Stimulated activated CD4-positive, alpha-beta T cell treated with anti-CD3 and anti-CD28 coated beads, TNF-alpha, amount 100 ng/mL, for 48 hours (primary cell): ENCODE data around the gene TBK1.
A peak's percentile ranks its signal among the peaks of the same experiment; 100 is the strongest.

Experiments used
- DNase-seq, 3 donors: peaks; one replicate each; pipeline ENCODE4 v3.0.0-alpha.2; 2020; ENCODE audit warnings: low read depth in 3 of 3

The TBK1 gene

DNA sequence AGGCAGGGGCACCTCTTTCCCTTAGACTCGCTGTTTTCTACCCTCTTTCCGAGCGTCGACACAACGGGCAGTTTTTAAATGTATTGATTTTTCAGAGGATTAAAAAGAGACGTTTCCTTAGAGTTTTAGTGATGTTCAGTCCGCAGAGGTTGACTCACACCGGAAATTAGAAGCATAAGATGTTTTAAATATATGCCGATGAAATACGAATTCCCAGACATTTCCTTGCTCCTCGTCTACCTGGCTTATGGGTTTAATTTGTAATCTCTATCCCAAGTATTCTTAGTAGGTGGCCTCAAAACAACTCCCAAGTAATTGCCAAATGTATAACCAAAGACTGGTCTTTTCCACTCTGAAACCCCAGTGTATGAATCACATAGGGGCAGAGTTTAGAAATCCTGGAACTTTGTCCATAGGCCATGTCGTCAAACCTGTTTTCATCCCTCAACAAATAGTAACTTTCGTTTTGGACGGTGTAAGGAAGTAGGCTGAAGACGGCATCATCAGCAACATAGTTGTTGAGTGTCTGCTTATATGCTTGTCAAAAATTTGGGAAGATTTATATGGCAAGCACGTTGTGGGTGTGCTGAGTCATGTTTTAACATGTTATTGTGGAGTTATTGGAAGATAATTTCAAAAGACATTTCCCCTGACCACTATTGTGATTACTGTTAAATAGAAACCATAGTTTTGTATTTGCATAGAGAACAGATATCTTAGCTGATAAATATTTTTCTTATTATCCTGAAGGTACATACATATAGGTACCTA lies 824 bp downstream of the TBK1 start:
- DNase-seq, result no peak

DNA sequence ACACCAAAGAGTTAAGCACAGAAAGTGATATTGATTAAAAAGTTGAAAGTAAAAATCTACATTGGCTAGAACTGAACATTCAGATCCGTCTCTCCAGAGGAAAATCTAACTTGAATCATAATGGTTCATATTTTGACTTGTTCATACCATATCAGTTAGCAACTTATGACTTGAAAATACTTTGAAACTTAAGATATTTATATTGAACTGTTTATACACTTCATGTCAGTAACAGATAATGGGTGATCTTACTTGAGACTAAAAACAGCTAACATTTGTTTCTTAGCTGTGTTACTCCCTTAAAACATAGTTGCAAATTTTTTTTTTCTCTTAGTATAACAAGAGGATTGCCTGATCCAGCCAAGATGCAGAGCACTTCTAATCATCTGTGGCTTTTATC lies 3.6 kb downstream of the TBK1 start:
- no peak for DNase-seq

DNA sequence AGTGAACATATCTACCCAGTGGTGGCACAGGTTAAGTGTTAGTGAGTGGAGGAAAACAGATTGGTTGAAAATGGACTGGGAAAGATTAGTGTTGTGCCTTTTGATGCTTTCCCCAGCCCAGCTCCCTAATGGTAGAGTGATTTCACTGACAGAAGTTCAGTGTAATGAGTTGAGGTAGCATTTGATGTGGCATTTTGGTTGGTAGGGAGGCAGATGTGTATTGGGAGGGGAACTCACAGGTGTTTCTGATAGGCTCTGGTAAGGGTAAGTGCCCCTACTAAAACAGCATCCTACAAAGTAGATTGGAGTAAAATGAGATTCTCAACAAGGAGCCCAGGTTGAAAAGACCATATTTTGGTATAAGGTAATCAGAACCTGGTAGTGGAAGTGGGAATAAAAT lies 4.2 kb downstream of the TBK1 start:
- DNase-seq, result no peak

DNA sequence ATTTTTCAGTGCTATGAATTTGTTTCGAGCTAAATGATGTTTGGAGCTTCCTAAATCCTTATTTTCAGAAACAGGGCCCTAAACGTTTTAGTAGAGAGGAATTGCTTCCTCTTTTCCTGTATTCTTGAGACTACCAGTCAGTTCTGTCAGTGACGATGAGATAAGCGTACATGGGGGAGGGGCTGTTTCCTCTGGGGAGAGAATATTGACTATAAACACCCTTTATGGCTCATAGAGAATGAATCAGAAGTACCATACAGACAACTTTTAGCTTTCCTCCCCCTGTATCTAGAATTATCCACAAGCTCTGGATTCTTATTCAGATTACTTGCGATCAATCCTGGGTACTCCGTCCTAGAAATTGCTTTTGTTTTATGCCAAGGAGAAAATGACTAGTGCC lies 5.1 kb downstream of the TBK1 start:
- peak in 1 of 3 donors; percentile 38 for DNase-seq

- DNase-seq, result no peak
Observed at GRCh38 chr12:64457466-64457865, 5.5 kb downstream of the TBK1 start.

- DNase-seq, result no peak
Observed at GRCh38 chr12:64457923-64458322, 6.0 kb downstream of the TBK1 start.

DNA sequence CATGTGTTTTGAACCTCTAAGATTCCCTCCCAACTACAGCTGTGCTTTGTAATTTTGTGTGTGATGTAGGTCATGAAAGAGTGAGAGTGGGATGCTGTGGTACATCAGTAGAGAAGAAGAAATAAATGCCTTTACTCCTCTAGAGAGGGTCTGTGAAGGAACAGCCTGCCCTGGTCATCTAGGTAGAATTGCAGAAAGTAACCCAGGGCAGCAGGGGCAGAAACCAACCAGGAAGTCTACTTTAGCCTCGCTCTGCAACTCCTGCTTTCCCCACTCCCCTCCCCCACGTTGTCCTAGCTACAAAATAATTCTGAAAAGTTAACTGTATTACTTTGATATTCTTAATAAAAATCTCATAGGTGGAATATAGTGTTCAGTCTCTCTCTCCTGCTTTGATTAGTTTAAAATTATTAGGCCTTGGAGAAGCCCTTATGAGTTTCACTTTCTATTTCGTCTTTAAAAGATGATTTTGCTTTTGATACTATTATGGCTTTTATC lies 7.5 kb downstream of the TBK1 start:
- DNase-seq, result no peak

GRCh38 chr12:64461634-64462414 lies 9.9 kb downstream of the TBK1 start:
- no peak for DNase-seq

GRCh38 chr12:64466178-64466577 lies 14.3 kb downstream of the TBK1 start:
- DNase-seq, result no peak

DNA sequence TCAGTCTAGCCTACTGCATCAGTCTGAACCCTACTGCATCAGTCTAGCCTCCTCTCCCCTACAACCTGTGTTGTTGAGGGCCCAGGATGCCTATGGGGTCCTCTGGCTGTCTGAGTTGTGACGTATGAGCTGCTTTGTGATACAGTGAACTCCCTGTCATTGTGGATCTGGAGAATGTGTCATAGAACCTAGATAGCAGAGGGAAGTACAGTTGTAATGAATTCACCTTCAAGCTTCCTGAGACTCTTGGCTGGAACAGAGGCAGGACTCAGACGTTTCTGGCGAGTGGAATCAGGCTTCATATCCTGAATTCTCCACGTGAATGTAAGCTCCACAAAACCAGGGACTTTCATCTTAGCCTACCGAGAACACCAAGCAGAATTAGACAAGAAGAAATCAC lies 17.0 kb downstream of the TBK1 start:
- DNase-seq, result no peak

DNA sequence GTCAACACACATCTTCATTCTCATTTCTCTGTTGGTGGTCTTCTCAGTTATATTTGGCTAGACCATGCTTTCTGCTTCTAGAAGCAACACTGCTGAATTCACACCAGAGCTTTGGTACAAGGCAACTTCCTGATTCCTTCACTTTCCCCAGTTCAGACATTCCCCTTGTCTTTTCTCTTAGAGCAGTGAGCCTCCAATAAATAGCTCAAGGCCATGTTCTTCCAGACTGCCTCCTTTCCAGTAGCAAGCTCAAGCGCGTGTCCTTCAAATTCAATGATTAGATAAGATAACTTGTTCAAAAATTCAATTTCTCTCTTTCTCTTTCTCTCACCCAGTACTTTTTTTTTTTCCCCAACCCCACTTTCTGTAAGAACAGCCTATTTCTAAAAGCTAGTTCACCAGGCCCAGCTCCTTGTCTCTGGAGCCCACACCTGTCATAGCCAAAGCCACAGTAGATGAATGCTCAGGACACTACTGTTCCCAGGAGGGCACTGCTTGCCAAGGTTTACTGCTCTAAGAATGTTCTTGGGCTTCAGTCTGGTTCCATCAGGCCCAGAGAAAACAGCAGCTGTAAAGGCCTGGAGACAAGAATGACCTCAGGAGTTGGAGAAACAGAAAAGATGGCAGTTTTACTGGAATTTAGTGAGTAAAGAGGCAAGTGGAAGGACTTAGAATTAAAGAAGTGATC lies 17.7 kb downstream of the TBK1 start:
- DNase-seq, result no peak

DNA sequence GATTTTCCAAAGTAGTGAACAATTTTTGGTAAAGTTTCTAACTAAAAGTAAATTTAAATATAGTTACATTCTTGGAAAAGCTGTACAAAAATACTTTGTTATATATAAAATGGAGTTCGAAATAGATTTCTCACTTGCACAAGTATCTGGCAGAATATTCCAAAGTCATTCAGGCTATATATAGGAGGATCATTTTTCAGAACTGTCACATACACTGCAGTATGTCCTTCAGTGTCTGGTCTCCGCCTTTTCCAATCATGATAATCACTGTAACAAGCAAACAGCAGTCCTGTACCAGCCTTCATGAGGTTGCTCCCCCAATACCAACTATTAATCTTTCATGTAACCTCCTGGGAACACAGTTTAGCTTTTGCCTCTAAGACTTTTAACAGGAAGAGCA lies 18.6 kb downstream of the TBK1 start:
- DNase-seq, result no peak

- no peak for DNase-seq
Observed at GRCh38 chr12:64473176-64473575, 21.3 kb downstream of the TBK1 start.

- no peak for DNase-seq
Observed at GRCh38 chr12:64475518-64475917, 23.6 kb downstream of the TBK1 start.

GRCh38 chr12:64476844-64477243 lies 24.9 kb downstream of the TBK1 start:
- DNase-seq, result no peak

- DNase-seq, result no peak
Observed at GRCh38 chr12:64478661-64479060, 26.7 kb downstream of the TBK1 start.

DNA sequence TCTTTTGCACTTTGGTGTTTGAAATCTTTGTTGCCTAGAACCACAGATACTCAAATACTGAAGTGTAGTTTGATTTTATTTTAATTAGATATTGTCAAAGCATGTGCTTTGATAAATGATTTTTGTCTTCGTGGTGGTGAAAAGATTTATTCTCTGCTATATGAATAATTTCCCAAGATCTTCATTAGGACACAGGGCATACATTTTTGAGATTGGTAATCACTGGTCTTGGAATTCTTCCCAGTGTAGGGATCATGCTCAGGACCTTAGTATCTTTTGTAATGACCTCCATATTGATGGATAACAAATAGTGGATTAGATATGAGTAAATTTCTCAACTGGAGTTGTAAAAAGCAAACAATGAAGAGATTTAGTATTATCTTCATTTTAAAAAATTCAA lies 28.2 kb downstream of the TBK1 start:
- no peak for DNase-seq

- no peak for DNase-seq
Observed at GRCh38 chr12:64486657-64487056, 34.7 kb downstream of the TBK1 start.

GRCh38 chr12:64491718-64492117 lies 39.8 kb downstream of the TBK1 start:
- no peak for DNase-seq

DNA sequence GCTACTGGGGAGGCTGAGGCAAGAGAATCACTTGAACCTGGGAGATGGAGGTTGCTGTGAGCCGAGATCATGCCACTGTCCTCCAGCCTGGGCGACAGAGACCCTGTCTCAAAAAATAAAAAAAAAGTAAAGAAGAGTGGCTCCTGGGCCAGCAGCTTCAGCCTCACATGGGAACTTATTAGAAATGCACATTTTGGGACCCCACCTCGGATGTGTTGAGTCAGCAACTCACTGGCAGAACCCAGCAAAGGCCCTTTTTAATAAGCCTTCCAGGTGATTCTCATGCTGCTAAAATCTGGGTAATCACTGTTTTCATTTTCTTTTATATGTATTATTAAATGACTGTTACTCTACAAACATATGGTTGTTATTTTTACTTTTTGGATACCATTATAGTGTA lies 41.6 kb downstream of the TBK1 start:
- no peak for DNase-seq

DNA sequence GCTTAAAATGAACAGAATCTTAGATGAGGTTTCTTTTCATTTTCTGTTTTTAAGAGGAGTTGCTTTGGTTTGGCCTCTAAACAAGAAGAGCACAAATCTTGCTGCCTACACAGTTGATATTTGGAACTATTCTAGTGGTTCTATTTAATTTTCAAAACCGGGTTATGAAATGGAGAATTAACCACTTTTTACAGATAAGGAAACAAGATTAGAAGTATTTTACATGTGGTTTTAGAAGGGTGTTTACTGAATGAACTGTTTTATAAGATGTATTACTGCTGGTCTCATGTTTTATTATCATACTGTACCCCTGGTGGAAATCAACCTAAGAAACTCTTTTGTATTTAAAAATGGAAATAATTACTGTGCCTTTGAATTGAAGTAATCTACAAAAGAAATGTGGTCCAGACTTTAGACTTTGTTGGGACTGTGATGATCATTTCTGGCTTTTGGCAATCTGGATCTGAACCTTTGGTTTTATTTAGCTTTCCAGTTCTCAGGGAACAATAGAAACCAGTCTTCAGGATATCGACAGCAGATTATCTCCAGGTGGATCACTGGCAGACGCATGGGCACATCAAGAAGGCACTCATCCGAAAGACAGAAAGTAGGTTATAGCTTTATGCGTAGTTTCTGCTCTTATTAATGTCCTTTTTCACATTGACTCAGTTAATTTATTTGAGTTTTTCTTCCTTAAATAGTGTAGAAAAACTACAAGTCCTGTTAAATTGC lies 43.2 kb downstream of the TBK1 start:
- no peak for DNase-seq

DNA sequence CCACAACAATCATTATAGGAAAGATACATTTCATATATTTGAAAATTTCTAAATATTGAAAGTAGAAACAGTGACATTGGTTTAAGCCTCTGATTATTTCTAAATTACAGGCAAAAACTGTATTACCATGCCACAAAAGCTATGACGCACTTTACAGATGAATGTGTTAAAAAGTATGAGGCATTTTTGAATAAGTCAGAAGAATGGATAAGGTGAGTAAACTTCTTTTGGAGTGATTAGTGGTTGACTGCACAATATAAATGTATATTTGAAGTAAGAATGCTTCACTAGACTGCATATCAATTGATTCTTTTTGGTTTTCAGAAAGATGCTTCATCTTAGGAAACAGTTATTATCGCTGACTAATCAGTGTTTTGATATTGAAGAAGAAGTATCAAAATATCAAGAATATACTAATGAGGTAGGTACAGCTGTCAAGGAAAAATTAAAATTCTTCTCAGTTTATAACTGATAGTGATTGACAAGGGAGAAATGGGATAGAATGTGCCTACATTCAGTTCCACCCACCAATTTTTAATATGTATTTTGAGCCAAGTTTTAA lies 45.0 kb downstream of the TBK1 start:
- no peak for DNase-seq
